Endothelial cell of umbilical vein (primary cell): ENCODE results near the gene KRTAP25-1. TPM values are rescaled to one million over a fixed set of nuclear protein-coding genes. Genes with fewer than 3 reads are reported as not detected.

Experiments used
- polyA plus RNA-seq, 4 experiments: library from polyadenylated mRNA; depleted of rRNA in 3 of 4; stranded (reverse) in 3 of 4; unstranded in 1 of 4; fragments of >200 nt; gene quantifications; 2 replicates each; pipeline versions ENCODE4 v1.2.1 to v1.2.3, GENCODE V29; 2011 to 2012; ENCODE audit warnings: missing spikeins in 1 of 4
- total RNA-seq: library from RNA; stranded (reverse); gene quantifications from 2 replicates; pipeline ENCODE4 v1.2.3, GENCODE V29; 2021

Gene KRTAP25-1
- total and polyA plus RNA-seq, 2 donors (not counting 3 experiments of a cell fraction or from before 2014, with no cell fraction given) = not detected

Other genes with a start within 250 kb of the KRTAP25-1 start
- gene CLDN17, start 122.7 kb downstream of the KRTAP25-1 start, total RNA-seq = not detected in 2 replicates
- not detected in 2 replicates for gene CLDN17, start 122.7 kb downstream of the KRTAP25-1 start, polyA plus RNA-seq
- gene CLDN8, start 73.4 kb downstream of the KRTAP25-1 start, total RNA-seq = not detected in 2 replicates
- gene CLDN8, start 73.4 kb downstream of the KRTAP25-1 start, polyA plus RNA-seq = not detected in 2 replicates
- gene KRTAP24-1, start 6.6 kb downstream of the KRTAP25-1 start, total RNA-seq = not detected in 2 replicates
- not detected in 2 replicates for gene KRTAP24-1, start 6.6 kb downstream of the KRTAP25-1 start, polyA plus RNA-seq
- gene KRTAP26-1, start 30.8 kb upstream of the KRTAP25-1 start, total RNA-seq = not detected in 2 replicates
- not detected in 2 replicates for gene KRTAP26-1, start 30.8 kb upstream of the KRTAP25-1 start, polyA plus RNA-seq
- not detected in 2 replicates for gene KRTAP27-1, start 48.2 kb upstream of the KRTAP25-1 start, total RNA-seq
- not detected in 2 replicates for gene KRTAP27-1, start 48.2 kb upstream of the KRTAP25-1 start, polyA plus RNA-seq
- gene KRTAP23-1, start 59.1 kb upstream of the KRTAP25-1 start, total RNA-seq = not detected in 2 replicates
- not detected in 2 replicates for gene KRTAP23-1, start 59.1 kb upstream of the KRTAP25-1 start, polyA plus RNA-seq
- not detected in 2 replicates for gene KRTAP13-2, start 82.8 kb upstream of the KRTAP25-1 start, total RNA-seq
- gene KRTAP13-2, start 82.8 kb upstream of the KRTAP25-1 start, polyA plus RNA-seq = not detected in 2 replicates
- not detected in 2 replicates for gene KRTAP13-1, start 106.5 kb upstream of the KRTAP25-1 start, total RNA-seq
- gene KRTAP13-1, start 106.5 kb upstream of the KRTAP25-1 start, polyA plus RNA-seq = not detected in 2 replicates
- not detected in 2 replicates for gene KRTAP13-3, start 136.4 kb upstream of the KRTAP25-1 start, total RNA-seq
- not detected in 2 replicates for gene KRTAP13-3, start 136.4 kb upstream of the KRTAP25-1 start, polyA plus RNA-seq
- not detected in 2 replicates for gene KRTAP13-4, start 140.7 kb upstream of the KRTAP25-1 start, total RNA-seq
- gene KRTAP13-4, start 140.7 kb upstream of the KRTAP25-1 start, polyA plus RNA-seq = not detected in 2 replicates
- not detected in 2 replicates for gene KRTAP15-1, start 150.8 kb upstream of the KRTAP25-1 start, total RNA-seq
- not detected in 2 replicates for gene KRTAP15-1, start 150.8 kb upstream of the KRTAP25-1 start, polyA plus RNA-seq
- gene KRTAP19-1, start 190.9 kb upstream of the KRTAP25-1 start, total RNA-seq = not detected in 2 replicates
- gene KRTAP19-1, start 190.9 kb upstream of the KRTAP25-1 start, polyA plus RNA-seq = not detected in 2 replicates
- not detected in 2 replicates for gene KRTAP19-2, start 197.9 kb upstream of the KRTAP25-1 start, total RNA-seq
- gene KRTAP19-2, start 197.9 kb upstream of the KRTAP25-1 start, polyA plus RNA-seq = not detected in 2 replicates
- gene KRTAP19-3, start 202.5 kb upstream of the KRTAP25-1 start, total RNA-seq = not detected in 2 replicates
- gene KRTAP19-3, start 202.5 kb upstream of the KRTAP25-1 start, polyA plus RNA-seq = not detected in 2 replicates
- gene KRTAP19-4, start 207.7 kb upstream of the KRTAP25-1 start, total RNA-seq = not detected in 2 replicates
- gene KRTAP19-4, start 207.7 kb upstream of the KRTAP25-1 start, polyA plus RNA-seq = not detected in 2 replicates
- not detected in 2 replicates for gene KRTAP19-5, start 212.6 kb upstream of the KRTAP25-1 start, total RNA-seq
- gene KRTAP19-5, start 212.6 kb upstream of the KRTAP25-1 start, polyA plus RNA-seq = not detected in 2 replicates